Measurements from ENCODE around the gene CSTB.

The CSTB gene

GRCh38 chr21:43812957-43813655 lies 37.0 kb upstream of the CSTB start:
- TF ChIP-seq CTCF (conservative IDR thresholded peaks at IDR 0.05): no peak
- peak overlapping the region; percentile 76 for H3K27ac ChIP-seq

GRCh38 chr21:43812139-43812821 lies 36.2 kb upstream of the CSTB start:
- peak overlapping the region; percentile 76 for H3K27ac ChIP-seq
- no peak for TF ChIP-seq CTCF (conservative IDR thresholded peaks at IDR 0.05)

GRCh38 chr21:43811262-43812105 lies 35.4 kb upstream of the CSTB start:
- no peak for TF ChIP-seq CTCF (conservative IDR thresholded peaks at IDR 0.05)
- H3K27ac ChIP-seq: peak overlapping the region; percentile 76

GRCh38 chr21:43810505-43811261 lies 34.6 kb upstream of the CSTB start:
- peak overlapping the region; percentile 76 for H3K27ac ChIP-seq
- TF ChIP-seq CTCF (conservative IDR thresholded peaks at IDR 0.05): peak; percentile 99

- no peak for TF ChIP-seq CTCF (conservative IDR thresholded peaks at IDR 0.05)
- H3K27ac ChIP-seq: no peak overlapping the region; the same call in 1 of the 2 replicates
Measured at GRCh38 chr21:43809853-43810504, 33.9 kb upstream of the CSTB start.

GRCh38 chr21:43809346-43809799 lies 33.3 kb upstream of the CSTB start:
- peak overlapping the region; percentile 37; the same call in 1 of the 2 replicates for H3K27ac ChIP-seq
- TF ChIP-seq CTCF (conservative IDR thresholded peaks at IDR 0.05): no peak

All from VCaP (cell line).